Testis (tissue), 3 donors: ENCODE measurements around the gene ELOA. TPM values are rescaled to one million over a fixed set of nuclear protein-coding genes. Genes with fewer than 3 reads are reported as not detected.
A peak's percentile ranks its signal among the peaks of the same experiment; 100 is the strongest.

ENCODE experiments used
- DNase-seq: peaks from one replicate; pipeline ENCODE4 v3.0.0-alpha.2; 2019
- H3K27ac ChIP-seq, 2 donors: fragments of 200-600 bp; sonication (generic); one replicate each; pipeline ENCODE4 v1.5.1; 2019
- H3K27me3 ChIP-seq: fragments of 200-600 bp; sonication (generic); one replicate; pipeline ENCODE4 v1.5.1; 2019
- H3K36me3 ChIP-seq: fragments of 200-600 bp; sonication (generic); one replicate; pipeline ENCODE4 v1.5.1; 2017; ENCODE audit warnings: low read depth; ENCODE audit errors: missing control alignments
- H3K4me1 ChIP-seq: fragments of 200-600 bp; sonication (generic); one replicate; pipeline ENCODE4 v1.5.1; 2019
- H3K4me3 ChIP-seq, 2 donors: fragments of 200-600 bp; sonication (generic); one replicate each; pipeline ENCODE4 v1.5.1; 2017 to 2019
- H3K9me3 ChIP-seq: fragments of 200-600 bp; sonication (generic); one replicate; pipeline ENCODE4 v1.5.1; 2017
- POLR2A ChIP-seq: fragments of 450-650 bp; IDR thresholded peaks from one replicate; pipeline ENCODE4 v1.6.1; 2017; ENCODE audit warnings: antibody characterized with exemption, mild to moderate bottlenecking, moderate library complexity
- WGBS, 2 donors: methylation state at CpG; one replicate each; pipeline ENCODE4 v1.1.5; 2018; 5-methylcytosine and 5-hydroxymethylcytosine counted together
- intact Hi-C: fragments of 100-400 bp; cut with DNase I; formaldehyde crosslinking; loops from one replicate; pipeline ENCODE4 v1.15.1; 2023; ENCODE audit warnings: low total_unique reads
- polyA plus RNA-seq: library from polyadenylated mRNA; stranded (reverse); fragments of 350-450 nt; fragmentation: Illumina TruSeq; extraction: RNeasy Lipid Tissue Mini Kit (QIAGEN cat#74804); gene quantifications from one replicate; pipeline ENCODE4 v1.2.3, GENCODE V29; 2014; ENCODE audit warnings: low read depth, low replicate concordance; ENCODE audit not compliant: insufficient read depth
- total RNA-seq, 2 donors: library from RNA; depleted of rRNA; stranded (reverse); fragments of >200 nt; gene quantifications; one replicate each; pipeline ENCODE4 v1.2.3, GENCODE V29; 2016
- TF ChIP-seq, protein P1 (sequence below), 3 experiments: fragments of 450-650 bp in 2 of 3; fragments of 200-600 bp in 1 of 3; sonication (generic) in 1 of 3; IDR thresholded peaks; one replicate each; pipeline ENCODE4 v1.5.1; 2016 to 2019; ENCODE audit warnings: antibody characterized with exemption in 3 of 3, mild to moderate bottlenecking in 2 of 3, moderate library complexity in 1 of 3

ELOA gene
- total and polyA plus RNA-seq, 3 donors from 2014 or later: 38.7 to 51.3 (median 41.9) TPM

DNA sequence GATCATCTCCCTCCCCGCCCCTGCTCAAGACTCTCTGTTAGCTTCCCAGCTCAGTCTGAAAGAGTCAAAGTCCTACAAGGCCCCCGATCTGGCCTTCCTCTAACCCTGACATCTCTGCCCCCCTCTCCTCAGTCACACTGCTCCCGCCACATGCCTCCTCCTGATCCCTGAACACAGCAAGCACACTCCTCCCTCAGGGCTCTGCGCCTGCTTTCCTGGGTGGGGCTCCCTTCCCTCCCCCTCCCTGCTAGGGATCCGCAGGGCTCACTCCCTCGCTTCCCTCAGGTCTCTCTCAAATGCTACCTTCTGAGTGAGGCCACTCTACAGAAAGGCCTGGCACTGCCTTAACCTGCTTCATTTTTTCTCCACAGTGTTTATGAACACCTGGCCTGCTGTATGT, 63.0 kb downstream of the ELOA start:
- no peak overlapping the region for H3K4me3 ChIP-seq
- H3K36me3 ChIP-seq: no peaks in the 10 kb centered on the region
- peaks cover 30% of the 10 kb centered on the region for H3K4me1 ChIP-seq
- WGBS, 2 donors: 81 to 93% methylated on average over 6 of the region's 6 CpGs
- H3K27me3 ChIP-seq: no peaks in the 10 kb centered on the region
- H3K9me3 ChIP-seq: no peaks in the 10 kb centered on the region
- H3K27ac ChIP-seq: no peak overlapping the region
- no peak for TF ChIP-seq POLR2A
- TF ChIP-seq, protein P1, sequence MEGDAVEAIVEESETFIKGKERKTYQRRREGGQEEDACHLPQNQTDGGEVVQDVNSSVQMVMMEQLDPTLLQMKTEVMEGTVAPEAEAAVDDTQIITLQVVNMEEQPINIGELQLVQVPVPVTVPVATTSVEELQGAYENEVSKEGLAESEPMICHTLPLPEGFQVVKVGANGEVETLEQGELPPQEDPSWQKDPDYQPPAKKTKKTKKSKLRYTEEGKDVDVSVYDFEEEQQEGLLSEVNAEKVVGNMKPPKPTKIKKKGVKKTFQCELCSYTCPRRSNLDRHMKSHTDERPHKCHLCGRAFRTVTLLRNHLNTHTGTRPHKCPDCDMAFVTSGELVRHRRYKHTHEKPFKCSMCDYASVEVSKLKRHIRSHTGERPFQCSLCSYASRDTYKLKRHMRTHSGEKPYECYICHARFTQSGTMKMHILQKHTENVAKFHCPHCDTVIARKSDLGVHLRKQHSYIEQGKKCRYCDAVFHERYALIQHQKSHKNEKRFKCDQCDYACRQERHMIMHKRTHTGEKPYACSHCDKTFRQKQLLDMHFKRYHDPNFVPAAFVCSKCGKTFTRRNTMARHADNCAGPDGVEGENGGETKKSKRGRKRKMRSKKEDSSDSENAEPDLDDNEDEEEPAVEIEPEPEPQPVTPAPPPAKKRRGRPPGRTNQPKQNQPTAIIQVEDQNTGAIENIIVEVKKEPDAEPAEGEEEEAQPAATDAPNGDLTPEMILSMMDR (IDR thresholded peaks at IDR 0.05): no peak
- intact Hi-C loops: no loop called here
- DNase-seq: no peak

DNA sequence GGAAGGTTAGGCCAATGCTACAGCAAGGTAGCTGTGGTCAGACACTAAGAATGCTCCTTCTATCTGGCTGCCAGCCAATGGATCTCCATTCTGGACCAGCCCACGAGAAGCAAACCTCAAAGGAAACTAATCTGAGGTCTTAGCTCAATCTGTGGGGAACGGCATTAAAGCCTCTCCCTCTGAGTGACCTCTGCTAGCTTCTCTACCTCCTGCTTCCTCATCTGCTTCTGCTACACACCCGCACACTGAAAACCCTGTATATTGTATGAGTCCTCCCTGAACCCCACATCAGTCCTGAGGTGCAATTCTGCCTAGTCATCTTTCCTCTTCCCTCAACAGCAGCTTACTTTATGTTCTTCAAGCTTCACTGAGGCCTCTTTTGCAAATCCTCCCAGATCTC, 64.2 kb downstream of the ELOA start:
- H3K36me3 ChIP-seq: no peaks in the 10 kb centered on the region
- intact Hi-C loops: no loop called here
- no peak overlapping the region for H3K4me3 ChIP-seq
- no peak overlapping the region for H3K27ac ChIP-seq
- no peaks in the 10 kb centered on the region for H3K27me3 ChIP-seq
- H3K9me3 ChIP-seq: no peaks in the 10 kb centered on the region
- DNase-seq: no peak
- peaks cover 18% of the 10 kb centered on the region for H3K4me1 ChIP-seq
- no peak for TF ChIP-seq POLR2A
- TF ChIP-seq, protein P1 (IDR thresholded peaks at IDR 0.05): no peak
- WGBS, 2 donors: 69 to 74% methylated on average over 3 of the region's 3 CpGs

DNA sequence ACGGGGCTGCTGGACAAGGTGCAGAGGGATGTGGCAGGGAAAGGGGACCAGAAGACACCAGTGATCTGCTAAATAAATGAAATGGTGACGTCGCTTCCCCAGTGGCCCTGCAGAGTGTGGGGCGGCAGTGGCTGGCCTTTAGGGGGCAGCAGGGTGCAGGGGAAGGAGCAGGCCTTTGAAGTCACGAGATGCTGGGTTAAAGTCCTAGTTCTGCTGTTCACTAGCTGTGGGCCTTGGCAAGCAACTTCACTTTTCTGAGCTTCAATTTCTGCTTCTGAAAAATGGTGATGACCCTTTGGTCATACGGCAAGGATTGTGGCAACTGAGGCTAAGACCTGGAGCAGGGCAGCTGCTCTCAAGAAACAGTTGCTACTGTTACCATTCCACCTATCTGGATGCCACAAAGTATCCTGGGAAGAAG, 66.5 kb downstream of the ELOA start:
- Histone ChIP-seq H3K27ac (no peak overlapping the region), H3K4me3 (no peak overlapping the region), H3K27me3 (no peaks in the 10 kb centered on the region), H3K9me3 (no peaks in the 10 kb centered on the region), H3K36me3 (no peaks in the 10 kb centered on the region), H3K4me1 (peaks cover 10% of the 10 kb centered on the region)
- no peak for TF ChIP-seq POLR2A
- TF ChIP-seq, protein P1 (IDR thresholded peaks at IDR 0.05): peak; percentile 38 to 60 (median 47)
- peak; percentile 70 for DNase-seq
- intact Hi-C loops: no loop called here
- WGBS, 2 donors: 47 to 56% methylated on average over 6 of the region's 6 CpGs

- no peak for TF ChIP-seq POLR2A
- TF ChIP-seq, protein P1 (IDR thresholded peaks at IDR 0.05): peak in 2 of 3 experiments; percentile 49 to 57
- H3K27ac ChIP-seq: no peak overlapping the region
- H3K4me3 ChIP-seq: no peak overlapping the region
- H3K36me3 ChIP-seq: no peaks in the 10 kb centered on the region
- H3K9me3 ChIP-seq: no peaks in the 10 kb centered on the region
- no peaks in the 10 kb centered on the region for H3K27me3 ChIP-seq
- DNase-seq: no peak
- H3K4me1 ChIP-seq: peaks cover 10% of the 10 kb centered on the region
- intact Hi-C loops: no loop called here
- 72 to 85% methylated on average over 3 of the region's 3 CpGs for WGBS, 2 donors
These were observed 67.7 kb downstream of the ELOA start for GRCh38 chr1:23810818-23811540.

Other genes starting within 250 kb of the ELOA start
- gene E2F2, start 212.2 kb upstream of the ELOA start, total RNA-seq: 1 to 10 TPM; 4.2 to 6.6 TPM
- gene E2F2, start 212.2 kb upstream of the ELOA start, polyA plus RNA-seq: 4.8 TPM
- 10 to 100 TPM; 27.2 to 34.5 TPM for gene ID3, start 184.0 kb upstream of the ELOA start, total RNA-seq
- 24.5 TPM for gene ID3, start 184.0 kb upstream of the ELOA start, polyA plus RNA-seq
- gene RPL11, start 51.7 kb upstream of the ELOA start, total RNA-seq: 100 to 1,000 TPM; 308 to 532 TPM
- 1,029 TPM for gene RPL11, start 51.7 kb upstream of the ELOA start, polyA plus RNA-seq
- gene PITHD1, start 34.9 kb downstream of the ELOA start, total RNA-seq: 10 to 100 TPM; 83.7 to 89.9 TPM
- gene PITHD1, start 34.9 kb downstream of the ELOA start, polyA plus RNA-seq: 99.3 TPM
- 10 to 100 TPM; 46.5 to 47.8 TPM for gene LYPLA2, start 47.7 kb downstream of the ELOA start, total RNA-seq
- gene LYPLA2, start 47.7 kb downstream of the ELOA start, polyA plus RNA-seq: 36.1 TPM
- gene GALE, start 57.3 kb downstream of the ELOA start, total RNA-seq: 10 to 100 TPM; 23.2 to 26.1 TPM
- gene GALE, start 57.3 kb downstream of the ELOA start, polyA plus RNA-seq: 18.7 TPM
- gene HMGCL, start 82.0 kb downstream of the ELOA start, total RNA-seq: 10 to 100 TPM; 48.2 to 54.3 TPM
- 38.8 TPM for gene HMGCL, start 82.0 kb downstream of the ELOA start, polyA plus RNA-seq
- gene FUCA1, start 124.8 kb downstream of the ELOA start, total RNA-seq: 10 to 100 TPM; 34.0 to 41.2 TPM
- gene FUCA1, start 124.8 kb downstream of the ELOA start, polyA plus RNA-seq: 68.8 TPM
- under 1 TPM; 0.06 to 0.08 TPM for gene CNR2, start 169.9 kb downstream of the ELOA start, total RNA-seq
- gene CNR2, start 169.9 kb downstream of the ELOA start, polyA plus RNA-seq: 0.20 TPM
- 10 to 100 TPM; 61.5 to 68.1 TPM for gene PNRC2, start 216.4 kb downstream of the ELOA start, total RNA-seq
- gene PNRC2, start 216.4 kb downstream of the ELOA start, polyA plus RNA-seq: 57.7 TPM
- gene SRSF10, start 236.9 kb downstream of the ELOA start, total RNA-seq: 100 to 1,000 TPM; 124 to 141 TPM
- gene SRSF10, start 236.9 kb downstream of the ELOA start, polyA plus RNA-seq: 113 TPM